K562 (cell line): ENCODE data around the gene BBX. TPM values are rescaled to one million over a fixed set of nuclear protein-coding genes. Genes with fewer than 3 reads are reported as not detected.

Experiments used
- ATAC-seq: fragments of 200-7000 bp; cut with Tn5 transposase; 3 replicates; pipeline ENCODE4 v1.9.1; 2020; ENCODE audit warnings: moderate library complexity
- BruUV-seq: library from RNA; stranded (reverse); fragments of 400-500 nt; replicated peaks from 2 replicates; lab custom pipeline; 2021; lab: Mats Ljungman, UMichigan
- CTCF ChIA-PET: fragments of 300-600 bp; formaldehyde crosslinking; extraction: SDS; loops from one replicate; lab custom pipeline; 2021; ENCODE audit warnings: low intra/inter-chr PET ratio; lab: Yijun Ruan, JAX
- POLR2A ChIA-PET: fragments of 300-600, 350-650 bp; sonication (Branson Sonifier 250); formaldehyde crosslinking; extraction: SDS; loops from one replicate; lab custom pipeline; 2021; ENCODE audit warnings: antibody characterized with exemption, inconsistent platforms; lab: Yijun Ruan, JAX
- DNase-seq, 4 experiments: peaks; one replicate each; pipeline versions ENCODE4 v3.0.0 to v3.0.0-alpha.2; 2011 to 2018; ENCODE audit warnings: low spot score in 3 of 4, mixed read lengths in 3 of 4; ENCODE audit errors: extremely low read depth in 1 of 4
- FAIRE-seq: peaks from 2 replicates; lab custom pipeline; 2011; peaks lifted over from hg19 to GRCh38; lab: Jason Lieb, UNC
- H2AFZ ChIP-seq: 2 replicates; pipeline ENCODE4 v1.6.0; 2011; ENCODE audit warnings: low read depth, low read length, control low read depth, inconsistent platforms
- H3K27ac ChIP-seq: fragments of 200-600 bp; 3 replicates; pipeline ENCODE4 v1.8.0; 2011; ENCODE audit warnings: low read depth, mild to moderate bottlenecking, control low read depth, inconsistent platforms, low read length, moderate library complexity, mixed read lengths; ENCODE audit errors: extremely low read depth
- H3K27me3 ChIP-seq, 2 experiments: fragments of 300-600 bp in 1 of 2; 2 replicates in 1 of 2; 3 replicates in 1 of 2; pipeline versions ENCODE4 v1.6.0 to v1.8.0; 2011; ENCODE audit warnings: inconsistent platforms in 2 of 2, low read length in 2 of 2, mild to moderate bottlenecking in 1 of 2, mixed read lengths in 1 of 2, moderate library complexity in 1 of 2; ENCODE audit not compliant: control insufficient read depth in 2 of 2, insufficient read depth in 2 of 2
- H3K36me3 ChIP-seq: fragments of 300-600 bp; 3 replicates; pipeline ENCODE4 v1.8.0; 2011; ENCODE audit warnings: mild to moderate bottlenecking, low read length, inconsistent platforms; ENCODE audit not compliant: control insufficient read depth, insufficient read depth
- H3K4me1 ChIP-seq, 2 experiments: fragments of 200-600 bp in 1 of 2; replicated peaks in 1 of 2; 2 replicates in 1 of 2; 3 replicates in 1 of 2; pipeline versions ENCODE4 v1.5.1 to v1.8.0; 2011; ENCODE audit warnings: inconsistent platforms in 2 of 2, low read length in 2 of 2, mild to moderate bottlenecking in 1 of 2, mixed read lengths in 1 of 2, moderate library complexity in 1 of 2; ENCODE audit not compliant: control insufficient read depth in 2 of 2, insufficient read depth in 2 of 2
- H3K4me2 ChIP-seq: 2 replicates; pipeline ENCODE4 v1.6.1; 2011; ENCODE audit warnings: low read length, control low read depth, inconsistent platforms, mixed read lengths; ENCODE audit not compliant: insufficient read depth
- H3K4me3 ChIP-seq: fragments of 200-600 bp; sonication (generic), shearing (Covaris generic); 2 replicates; pipeline ENCODE4 v1.5.1; 2016; ENCODE audit warnings: control low read depth, inconsistent platforms
- H3K79me2 ChIP-seq: fragments of 200-600 bp; 3 replicates; pipeline ENCODE4 v1.8.0; 2011; ENCODE audit warnings: low read length, inconsistent platforms; ENCODE audit not compliant: control insufficient read depth, insufficient read depth
- H3K9ac ChIP-seq, 2 experiments: 2 replicates each; pipeline versions ENCODE4 v1.6.0 to v1.6.1; 2011; ENCODE audit warnings: low read depth in 2 of 2, low read length in 2 of 2, control low read depth in 1 of 2, inconsistent platforms in 1 of 2, mild to moderate bottlenecking in 1 of 2, mixed read lengths in 1 of 2; ENCODE audit not compliant: insufficient read depth in 1 of 2
- H3K9me1 ChIP-seq: one replicate; pipeline ENCODE4 v1.6.0; 2011; ENCODE audit warnings: inconsistent platforms, mild to moderate bottlenecking, low read length, moderate library complexity; ENCODE audit not compliant: control insufficient read depth, insufficient read depth
- H3K9me3 ChIP-seq: replicated peaks from 2 replicates; pipeline ENCODE4 v1.5.1; 2011; ENCODE audit warnings: low read depth, low read length, inconsistent platforms; ENCODE audit not compliant: control insufficient read depth, insufficient read depth
- H4K20me1 ChIP-seq: replicated peaks from 2 replicates; pipeline ENCODE4 v1.6.1; 2011; ENCODE audit warnings: low read length, inconsistent platforms, mixed read lengths; ENCODE audit not compliant: control insufficient read depth, insufficient read depth
- CBFA2T2 ChIP-seq: fragments of 450-650 bp; conservative IDR thresholded peaks from 2 replicates; pipeline ENCODE4 v1.6.1; 2017; ENCODE audit warnings: mild to moderate bottlenecking
- CEBPB ChIP-seq: fragments of 450-650 bp; IDR thresholded peaks from 2 replicates; pipeline ENCODE4 v1.6.1; 2016; ENCODE audit warnings: missing genetic modification characterization, missing compliant biosample characterization
- CEBPG ChIP-seq, 3 experiments: fragments of 200-800 bp in 1 of 3; sonication (Bioruptor generic) in 1 of 3; sonication (generic) in 1 of 3; formaldehyde crosslinking in 1 of 3; IDR thresholded peaks in 2 of 3; conservative IDR thresholded peaks in 1 of 3; 2 replicates each; pipeline versions ENCODE4 v1.6.1 to v1.8.0; 2016 to 2022; ENCODE audit warnings: missing compliant biosample characterization in 2 of 3, missing genetic modification characterization in 2 of 3, mild to moderate bottlenecking in 1 of 3, missing genetic modification reagents in 1 of 3
- CHCHD3 ChIP-seq: fragments of 250-450 bp; sonication (Bioruptor Pico); IDR thresholded peaks from 2 replicates; pipeline ENCODE4 v2.1.2; 2022; ENCODE audit warnings: mild to moderate bottlenecking
- FOXJ3 ChIP-seq: sonication (generic); formaldehyde crosslinking; IDR thresholded peaks from 2 replicates; pipeline ENCODE4 v1.4.0; 2020; ENCODE audit warnings: mild to moderate bottlenecking, missing genetic modification reagents
- FOXK1 ChIP-seq: sonication (generic); formaldehyde crosslinking; IDR thresholded peaks from 2 replicates; pipeline ENCODE4 v1.8.0; 2022; ENCODE audit warnings: missing genetic modification reagents, mild to moderate bottlenecking, borderline replicate concordance
- HNRNPUL1 ChIP-seq: fragments of 200-400 bp; formaldehyde crosslinking; IDR thresholded peaks from 2 replicates; pipeline ENCODE4 v1.6.1; 2017; ENCODE audit warnings: low read length
- NR2C2 ChIP-seq, 2 experiments: fragments of 200-800 bp in 1 of 2; sonication (Bioruptor generic) in 1 of 2; sonication (generic) in 1 of 2; formaldehyde crosslinking in 1 of 2; IDR thresholded peaks; 2 replicates each; pipeline versions ENCODE4 v1.6.1 to v1.8.0; 2016 to 2022; ENCODE audit warnings: mild to moderate bottlenecking in 1 of 2, missing compliant biosample characterization in 1 of 2, missing genetic modification characterization in 1 of 2, missing genetic modification reagents in 1 of 2
- TBP ChIP-seq: optimal IDR thresholded peaks from 2 replicates; pipeline ENCODE3; 2011; ENCODE audit warnings: low read depth, low read length, improper control_type of control experiment
- ZNF311 ChIP-seq: fragments of 250-450 bp; sonication (Bioruptor Pico); IDR thresholded peaks from 2 replicates; pipeline ENCODE4 v1.4.0; 2020; ENCODE audit warnings: mild to moderate bottlenecking, moderate library complexity
- ZNF583 ChIP-seq: fragments of 250-450 bp; sonication (Bioruptor Pico); IDR thresholded peaks from 2 replicates; pipeline ENCODE4 v1.4.0; 2020
- ZNF76 ChIP-seq: fragments of 250-450 bp; sonication (Bioruptor Pico); IDR thresholded peaks from 2 replicates; pipeline ENCODE4 v1.4.0; 2020; ENCODE audit warnings: mild to moderate bottlenecking, moderate library complexity, borderline replicate concordance
- ZSCAN32 ChIP-seq: fragments of 450-650 bp; formaldehyde crosslinking; IDR thresholded peaks from 2 replicates; pipeline ENCODE4 v1.4.0; 2020; ENCODE audit warnings: mild to moderate bottlenecking, moderate library complexity
- ZZZ3 ChIP-seq: fragments of 450-650 bp; IDR thresholded peaks from 2 replicates; pipeline ENCODE4 v1.6.1; 2016; ENCODE audit warnings: antibody characterized with exemption, mild to moderate bottlenecking, moderate library complexity
- WGBS: fragments of 100-300 bp; shearing (Covaris generic); methylation state at CpG from one replicate; pipeline ENCODE4 v1.1.6; 2016; ENCODE audit warnings: low coverage, mixed read lengths; ENCODE audit not compliant: insufficient coverage; ENCODE audit errors: missing lambda C conversion rate; 5-methylcytosine and 5-hydroxymethylcytosine counted together
- in situ Hi-C: fragments of 300-500 bp; cut with MboI; formaldehyde crosslinking; loops from 4 replicates; pipeline ENCODE4 v1.15.0; 2018; ENCODE audit warnings: inconsistent platforms, mixed read lengths
- intact Hi-C: fragments of 100-400 bp; cut with micrococcal nuclease; formaldehyde crosslinking; loops from 2 replicates; pipeline ENCODE4 v1.14.2; 2022
- polyA plus RNA-seq, 8 experiments: library from polyadenylated mRNA; depleted of rRNA in 4 of 8; stranded (reverse) in 5 of 8; unstranded in 3 of 8; fragments of >200 nt; fragmentation: Nextera tagmentation in 2 of 8; fragmentation: Illumina TruSeq in 1 of 8; extraction: Ambion mirVana in 2 of 8; extraction: Trizol in 1 of 8; gene quantifications; 2 replicates each; pipeline versions ENCODE4 v1.2.1 to v1.2.3, GENCODE V29; 2011 to 2014; ENCODE audit warnings: inconsistent platforms in 1 of 8, missing spikeins in 1 of 8
- total RNA-seq, 7 experiments: library from RNA; depleted of rRNA in 6 of 7; stranded (reverse); fragments of >200 nt in 6 of 7; fragmentation: Illumina TruSeq in 2 of 7; extraction: Trizol in 2 of 7; gene quantifications; 2 replicates each; pipeline versions ENCODE4 v1.2.1 to v1.2.3, GENCODE V29; 2011 to 2021; ENCODE audit warnings: low replicate concordance in 1 of 7
- TF ChIP-seq, protein P1 (sequence below): fragments of 200-800 bp; sonication (Bioruptor generic); IDR thresholded peaks from 2 replicates; pipeline ENCODE4 v1.6.1; 2017; ENCODE audit warnings: missing genetic modification characterization, missing compliant biosample characterization
- TF ChIP-seq, protein P2 (sequence below): fragments of 250-450 bp; sonication (Bioruptor Pico); IDR thresholded peaks from 2 replicates; pipeline ENCODE4 v1.8.0; 2021; ENCODE audit warnings: borderline replicate concordance, mild to moderate bottlenecking, moderate library complexity; ENCODE audit not compliant: poor library complexity, severe bottlenecking

The BBX gene
- total and polyA plus RNA-seq, 9 of the 15 experiments (the other 6 are each of a cell fraction or from before 2014, with no cell fraction given) = 4.9 to 19.5 (median 11.8) TPM

DNA sequence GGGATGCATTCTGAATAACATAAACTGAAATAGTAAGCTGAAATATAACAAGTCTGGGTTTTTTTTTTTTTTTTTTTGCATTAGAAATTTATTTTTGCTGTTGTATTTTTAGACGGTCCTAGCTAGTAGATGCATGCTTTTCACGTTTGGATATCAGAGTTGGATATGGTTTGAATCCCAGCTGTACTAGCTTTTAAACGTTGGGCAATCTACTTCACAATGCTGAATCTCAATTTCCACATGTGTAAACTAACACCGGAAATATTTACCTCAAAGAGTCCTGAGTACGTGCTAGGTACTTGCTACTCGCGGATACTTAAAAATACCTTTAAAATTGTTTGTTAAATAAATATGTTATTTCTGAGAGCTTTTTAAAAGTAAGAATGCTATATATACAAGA, 139.8 kb downstream of the BBX start:
- no peak for TF ChIP-seq TBP
- TF ChIP-seq CHCHD3 (CRISPR knock-in tag) = no peak
- no peak for TF ChIP-seq FOXJ3 (CRISPR knock-in tag)
- no peak for TF ChIP-seq FOXK1 (CRISPR knock-in tag)
- no peak for TF ChIP-seq CEBPB
- TF ChIP-seq CEBPG (CRISPR knock-in tag; IDR thresholded peaks at IDR 0.05) = no peak
- TF ChIP-seq CEBPG (tag; conservative IDR thresholded peaks at IDR 0.05 in 1 of 2, IDR thresholded peaks at IDR 0.05 in 1 of 2) = no peak
- TF ChIP-seq ZZZ3 = no peak
- TF ChIP-seq HNRNPUL1 = no peak
- TF ChIP-seq, protein P1, sequence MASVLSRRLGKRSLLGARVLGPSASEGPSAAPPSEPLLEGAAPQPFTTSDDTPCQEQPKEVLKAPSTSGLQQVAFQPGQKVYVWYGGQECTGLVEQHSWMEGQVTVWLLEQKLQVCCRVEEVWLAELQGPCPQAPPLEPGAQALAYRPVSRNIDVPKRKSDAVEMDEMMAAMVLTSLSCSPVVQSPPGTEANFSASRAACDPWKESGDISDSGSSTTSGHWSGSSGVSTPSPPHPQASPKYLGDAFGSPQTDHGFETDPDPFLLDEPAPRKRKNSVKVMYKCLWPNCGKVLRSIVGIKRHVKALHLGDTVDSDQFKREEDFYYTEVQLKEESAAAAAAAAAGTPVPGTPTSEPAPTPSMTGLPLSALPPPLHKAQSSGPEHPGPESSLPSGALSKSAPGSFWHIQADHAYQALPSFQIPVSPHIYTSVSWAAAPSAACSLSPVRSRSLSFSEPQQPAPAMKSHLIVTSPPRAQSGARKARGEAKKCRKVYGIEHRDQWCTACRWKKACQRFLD (CRISPR knock-in tag) = no peak
- TF ChIP-seq ZNF76 (CRISPR knock-in tag) = no peak
- TF ChIP-seq CBFA2T2 = no peak
- TF ChIP-seq ZNF583 (CRISPR knock-in tag) = no peak
- TF ChIP-seq ZSCAN32 (CRISPR knock-in tag) = no peak
- TF ChIP-seq, protein P2, sequence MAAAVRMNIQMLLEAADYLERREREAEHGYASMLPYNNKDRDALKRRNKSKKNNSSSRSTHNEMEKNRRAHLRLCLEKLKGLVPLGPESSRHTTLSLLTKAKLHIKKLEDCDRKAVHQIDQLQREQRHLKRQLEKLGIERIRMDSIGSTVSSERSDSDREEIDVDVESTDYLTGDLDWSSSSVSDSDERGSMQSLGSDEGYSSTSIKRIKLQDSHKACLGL (CRISPR knock-in tag) = no peak
- TF ChIP-seq NR2C2 (CRISPR knock-in tag; IDR thresholded peaks at IDR 0.05) = no peak
- TF ChIP-seq NR2C2 (tag; IDR thresholded peaks at IDR 0.05) = no peak
- no peak for TF ChIP-seq ZNF311
- no peak for ATAC-seq
- no TSS peak for BruUV-seq

More for the DNA sequence above, 139.8 kb downstream of the BBX start:
- Histone ChIP-seq H3K79me2 (no peaks in the 10 kb centered on the region), H3K4me2 (no peak overlapping the region), H3K4me3 (no peak overlapping the region), H4K20me1 (no peaks in the 10 kb centered on the region), H3K27ac (no peak overlapping the region), H3K9ac (no peak overlapping the region), H3K9me3 (no peaks in the 10 kb centered on the region), H3K36me3 (no peaks in the 10 kb centered on the region), H2AFZ (no peak overlapping the region), H3K4me1 (no peaks in the 10 kb centered on the region), H3K9me1 (no peaks in the 10 kb centered on the region), H3K27me3 (no peaks in the 10 kb centered on the region)
- intact Hi-C loops (loop anchor here (10.0 kb wide), 1 partner anchor 88 kb away; no protein-coding TSS in a partner anchor), in situ Hi-C loops (no loop called here)
- ChIA-PET CTCF (no interaction called here), POLR2A (interaction anchor here (1.7 kb wide), 1 partner anchor 15 kb away, joined by 5 read pairs; no protein-coding TSS in a partner anchor)
- DNase-seq (no peak), FAIRE-seq (no peak)
- 62% methylated on average over 7 of the region's 7 CpGs for WGBS
